GM19240 (cell line): ENCODE data around the gene DNMT3A.

Source experiments
- DNase-seq: peaks from one replicate; pipeline ENCODE4 v3.0.0; 2011; ENCODE audit warnings: low spot score; ENCODE audit not compliant: insufficient read length

DNMT3A gene

GRCh38 chr2:25328152-25329085, 13.3 kb downstream of the DNMT3A start:
- no peak for DNase-seq

- DNase-seq: no peak
Observed at GRCh38 chr2:25326326-25327013, 15.3 kb downstream of the DNMT3A start.

- DNase-seq: no peak
Observed at GRCh38 chr2:25324905-25325592, 16.7 kb downstream of the DNMT3A start.

GRCh38 chr2:25324251-25324650, 17.5 kb downstream of the DNMT3A start:
- DNase-seq: no peak

- DNase-seq: no peak
Observed at GRCh38 chr2:25323610-25324189, 18.0 kb downstream of the DNMT3A start.

GRCh38 chr2:25323042-25323514, 18.6 kb downstream of the DNMT3A start:
- DNase-seq: no peak

- no peak for DNase-seq
Observed at GRCh38 chr2:25322312-25322711, 19.4 kb downstream of the DNMT3A start.

GRCh38 chr2:25320077-25320476, 21.6 kb downstream of the DNMT3A start:
- DNase-seq: no peak

GRCh38 chr2:25316101-25316500, 25.6 kb downstream of the DNMT3A start:
- DNase-seq: no peak

GRCh38 chr2:25315316-25315680, 26.4 kb downstream of the DNMT3A start:
- no peak for DNase-seq

GRCh38 chr2:25314514-25315315, 27.0 kb downstream of the DNMT3A start:
- DNase-seq: peak; percentile 75

- DNase-seq: no peak
Observed at GRCh38 chr2:25313711-25314513, 27.8 kb downstream of the DNMT3A start.

- DNase-seq: no peak
Observed at GRCh38 chr2:25312958-25313710, 28.6 kb downstream of the DNMT3A start.

- no peak for DNase-seq
Observed at GRCh38 chr2:25311865-25312575, 29.7 kb downstream of the DNMT3A start.

GRCh38 chr2:25310965-25311864, 30.5 kb downstream of the DNMT3A start:
- no peak for DNase-seq

GRCh38 chr2:25310709-25310964, 31.1 kb downstream of the DNMT3A start:
- no peak for DNase-seq

GRCh38 chr2:25309402-25309801, 32.3 kb downstream of the DNMT3A start:
- no peak for DNase-seq

GRCh38 chr2:25308599-25308998, 33.1 kb downstream of the DNMT3A start:
- DNase-seq: no peak
